WTC11 (cell line): Measurements from ENCODE around the gene RGS9BP.

Source experiments
- ATF2 ChIP-seq: sonication (generic); formaldehyde crosslinking; IDR thresholded peaks from 2 replicates; pipeline ENCODE4 v1.8.1; 2022; ENCODE audit warnings: low read depth, missing genetic modification reagents, borderline replicate concordance
- CBFB ChIP-seq: sonication (generic); formaldehyde crosslinking; IDR thresholded peaks from 2 replicates; pipeline ENCODE4 v1.8.1; 2022; ENCODE audit warnings: mild to moderate bottlenecking, low read depth, missing genetic modification reagents
- ERG ChIP-seq: fragments of 250-450 bp; sonication (Bioruptor Pico); IDR thresholded peaks from 2 replicates; pipeline ENCODE4 v1.8.0; 2021; ENCODE audit warnings: mild to moderate bottlenecking
- FOXP4 ChIP-seq: sonication (generic); formaldehyde crosslinking; IDR thresholded peaks from 2 replicates; pipeline ENCODE4 v1.8.0; 2022; ENCODE audit warnings: mild to moderate bottlenecking, missing genetic modification reagents
- NR2C2 ChIP-seq: sonication (generic); formaldehyde crosslinking; IDR thresholded peaks from 2 replicates; pipeline ENCODE4 v1.8.0; 2022; ENCODE audit warnings: mild to moderate bottlenecking, missing genetic modification reagents
- SMAD4 ChIP-seq: sonication (generic); formaldehyde crosslinking; IDR thresholded peaks from 2 replicates; pipeline ENCODE4 v1.8.0; 2022; ENCODE audit warnings: mild to moderate bottlenecking, missing genetic modification reagents
- STAT6 ChIP-seq: sonication (generic); formaldehyde crosslinking; conservative IDR thresholded peaks from 2 replicates; pipeline ENCODE4 v1.8.1; 2023; ENCODE audit warnings: mild to moderate bottlenecking, low read depth, missing genetic modification reagents, moderate library complexity
- USF1 ChIP-seq: sonication (generic); formaldehyde crosslinking; IDR thresholded peaks from 2 replicates; pipeline ENCODE4 v1.8.0; 2022; ENCODE audit warnings: mild to moderate bottlenecking, missing genetic modification reagents
- ZNF138 ChIP-seq: sonication (generic); formaldehyde crosslinking; conservative IDR thresholded peaks from 2 replicates; pipeline ENCODE4 v1.8.1; 2022; ENCODE audit warnings: mild to moderate bottlenecking, moderate library complexity, missing genetic modification reagents
- TF ChIP-seq, protein P1 (sequence below): fragments of 200-600 bp; IDR thresholded peaks from 2 replicates; pipeline ENCODE4 v1.8.0; 2022; ENCODE audit warnings: antibody characterized with exemption
- TF ChIP-seq, protein P2 (sequence below): sonication (generic); formaldehyde crosslinking; IDR thresholded peaks from 2 replicates; pipeline ENCODE4 v1.8.1; 2023; ENCODE audit warnings: mild to moderate bottlenecking, moderate library complexity, missing genetic modification reagents
- TF ChIP-seq, protein P3 (sequence below): sonication (generic); formaldehyde crosslinking; IDR thresholded peaks from 2 replicates; pipeline ENCODE4 v1.8.0; 2022; ENCODE audit warnings: mild to moderate bottlenecking, missing genetic modification reagents

DNA sequence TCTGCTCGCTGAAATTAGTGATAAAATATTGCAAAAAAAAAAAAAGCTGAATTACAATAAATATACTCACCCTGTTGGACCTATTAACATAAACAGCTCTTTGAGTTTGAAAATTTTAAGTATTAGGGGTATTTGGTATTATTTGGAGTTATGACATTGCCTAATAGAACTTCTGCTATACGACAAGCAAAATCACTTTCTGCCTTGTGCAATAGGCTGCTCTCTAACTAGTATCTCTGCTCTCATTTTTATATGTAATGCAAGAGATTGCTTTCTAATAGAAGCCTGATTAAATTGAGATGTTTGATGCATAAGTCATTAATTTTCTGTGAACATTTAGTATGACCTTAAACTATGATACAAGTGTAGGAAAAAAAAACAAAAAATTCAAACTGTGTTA lies 5.3 kb downstream of the RGS9BP start:
- TF ChIP-seq, protein P1, sequence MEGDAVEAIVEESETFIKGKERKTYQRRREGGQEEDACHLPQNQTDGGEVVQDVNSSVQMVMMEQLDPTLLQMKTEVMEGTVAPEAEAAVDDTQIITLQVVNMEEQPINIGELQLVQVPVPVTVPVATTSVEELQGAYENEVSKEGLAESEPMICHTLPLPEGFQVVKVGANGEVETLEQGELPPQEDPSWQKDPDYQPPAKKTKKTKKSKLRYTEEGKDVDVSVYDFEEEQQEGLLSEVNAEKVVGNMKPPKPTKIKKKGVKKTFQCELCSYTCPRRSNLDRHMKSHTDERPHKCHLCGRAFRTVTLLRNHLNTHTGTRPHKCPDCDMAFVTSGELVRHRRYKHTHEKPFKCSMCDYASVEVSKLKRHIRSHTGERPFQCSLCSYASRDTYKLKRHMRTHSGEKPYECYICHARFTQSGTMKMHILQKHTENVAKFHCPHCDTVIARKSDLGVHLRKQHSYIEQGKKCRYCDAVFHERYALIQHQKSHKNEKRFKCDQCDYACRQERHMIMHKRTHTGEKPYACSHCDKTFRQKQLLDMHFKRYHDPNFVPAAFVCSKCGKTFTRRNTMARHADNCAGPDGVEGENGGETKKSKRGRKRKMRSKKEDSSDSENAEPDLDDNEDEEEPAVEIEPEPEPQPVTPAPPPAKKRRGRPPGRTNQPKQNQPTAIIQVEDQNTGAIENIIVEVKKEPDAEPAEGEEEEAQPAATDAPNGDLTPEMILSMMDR, result no peak
- TF ChIP-seq STAT6 (CRISPR knock-in tag), result no peak
- TF ChIP-seq, protein P2, sequence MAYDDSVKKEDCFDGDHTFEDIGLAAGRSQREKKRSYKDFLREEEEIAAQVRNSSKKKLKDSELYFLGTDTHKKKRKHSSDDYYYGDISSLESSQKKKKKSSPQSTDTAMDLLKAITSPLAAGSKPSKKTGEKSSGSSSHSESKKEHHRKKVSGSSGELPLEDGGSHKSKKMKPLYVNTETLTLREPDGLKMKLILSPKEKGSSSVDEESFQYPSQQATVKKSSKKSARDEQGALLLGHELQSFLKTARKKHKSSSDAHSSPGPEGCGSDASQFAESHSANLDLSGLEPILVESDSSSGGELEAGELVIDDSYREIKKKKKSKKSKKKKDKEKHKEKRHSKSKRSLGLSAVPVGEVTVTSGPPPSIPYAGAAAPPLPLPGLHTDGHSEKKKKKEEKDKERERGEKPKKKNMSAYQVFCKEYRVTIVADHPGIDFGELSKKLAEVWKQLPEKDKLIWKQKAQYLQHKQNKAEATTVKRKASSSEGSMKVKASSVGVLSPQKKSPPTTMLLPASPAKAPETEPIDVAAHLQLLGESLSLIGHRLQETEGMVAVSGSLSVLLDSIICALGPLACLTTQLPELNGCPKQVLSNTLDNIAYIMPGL (CRISPR knock-in tag), result no peak
- no peak for TF ChIP-seq CBFB (CRISPR knock-in tag)
- TF ChIP-seq ATF2 (CRISPR knock-in tag), result no peak
- TF ChIP-seq USF1 (CRISPR knock-in tag), result no peak
- no peak for TF ChIP-seq FOXP4 (CRISPR knock-in tag)
- TF ChIP-seq, protein P3, sequence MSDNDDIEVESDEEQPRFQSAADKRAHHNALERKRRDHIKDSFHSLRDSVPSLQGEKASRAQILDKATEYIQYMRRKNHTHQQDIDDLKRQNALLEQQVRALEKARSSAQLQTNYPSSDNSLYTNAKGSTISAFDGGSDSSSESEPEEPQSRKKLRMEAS (CRISPR knock-in tag), result no peak
- TF ChIP-seq ZNF138, result no peak
- TF ChIP-seq ERG (CRISPR knock-in tag), result no peak
- TF ChIP-seq SMAD4 (CRISPR knock-in tag), result no peak
- no peak for TF ChIP-seq NR2C2
